ENCODE results near the gene RRAD. TPM values are rescaled to one million over a fixed set of nuclear protein-coding genes. Genes with fewer than 3 reads are reported as not detected.

The RRAD gene
- total RNA-seq, 1 donor from 2014 or later = 40.2 TPM

GRCh38 chr16:66886321-66886720, 39.0 kb downstream of the RRAD start:
- no peak for TF ChIP-seq CTCF (conservative IDR thresholded peaks at IDR 0.05; ENCODE audit: low read depth, low read length)
- H3K4me3 ChIP-seq (ENCODE audit: low read depth, low read length) = no peak overlapping the region
- DNase-seq (ENCODE audit: low read depth) = no peak

- H3K4me3 ChIP-seq (ENCODE audit: low read depth, low read length) = no peak overlapping the region
- no peak for TF ChIP-seq CTCF (conservative IDR thresholded peaks at IDR 0.05; ENCODE audit: low read depth, low read length)
- DNase-seq (ENCODE audit: low read depth) = no peak
Observed at GRCh38 chr16:66885491-66885890, 39.8 kb downstream of the RRAD start.

- no peak for DNase-seq (ENCODE audit: low read depth)
- no peak for TF ChIP-seq CTCF (conservative IDR thresholded peaks at IDR 0.05; ENCODE audit: low read depth, low read length)
- no peak overlapping the region for H3K4me3 ChIP-seq (ENCODE audit: low read depth, low read length)
Observed at GRCh38 chr16:66882702-66883101, 42.6 kb downstream of the RRAD start.

GRCh38 chr16:66881964-66882508, 43.3 kb downstream of the RRAD start:
- peak overlapping the region; percentile 90 for H3K4me3 ChIP-seq (ENCODE audit: low read depth, low read length)
- no peak for TF ChIP-seq CTCF (conservative IDR thresholded peaks at IDR 0.05; ENCODE audit: low read depth, low read length)
- no peak for DNase-seq (ENCODE audit: low read depth)

- peak overlapping the region; percentile 90 for H3K4me3 ChIP-seq (ENCODE audit: low read depth, low read length)
- no peak for DNase-seq (ENCODE audit: low read depth)
- TF ChIP-seq CTCF (conservative IDR thresholded peaks at IDR 0.05; ENCODE audit: low read depth, low read length) = no peak
Observed at GRCh38 chr16:66881560-66881959, 43.8 kb downstream of the RRAD start.

- TF ChIP-seq CTCF (conservative IDR thresholded peaks at IDR 0.05; ENCODE audit: low read depth, low read length) = no peak
- no peak for DNase-seq (ENCODE audit: low read depth)
- peak overlapping the region; percentile 90 for H3K4me3 ChIP-seq (ENCODE audit: low read depth, low read length)
Observed at GRCh38 chr16:66881014-66881417, 44.3 kb downstream of the RRAD start.

GRCh38 chr16:66880288-66881013, 44.9 kb downstream of the RRAD start, which contains the start of gene PDP2:
Gene PDP2 (plus strand): TSS chr16:66880515. CDS start chr16:66884285, 3,770 bp downstream.
- no peak for DNase-seq (ENCODE audit: low read depth)
- no peak for TF ChIP-seq CTCF (conservative IDR thresholded peaks at IDR 0.05; ENCODE audit: low read depth, low read length)
- peak within 1 kb of the TSS; percentile 90 for H3K4me3 ChIP-seq (ENCODE audit: low read depth, low read length)
